Fibroblast of the aortic adventitia (primary cell): ENCODE results near the gene PHGDH. TPM values are rescaled to one million over a fixed set of nuclear protein-coding genes. Genes with fewer than 3 reads are reported as not detected.

ENCODE experiments used
- DNase-seq: peaks from one replicate; pipeline ENCODE4 v3.0.0-alpha.2; 2010; ENCODE audit warnings: low read depth
- H3K4me3 ChIP-seq: 2 replicates; pipeline ENCODE4 v1.5.1; 2011; ENCODE audit warnings: low read depth, mild to moderate bottlenecking, control low read depth, low read length, moderate library complexity
- CTCF ChIP-seq: IDR thresholded peaks from 2 replicates; pipeline ENCODE4 v1.5.1; 2011; ENCODE audit warnings: mild to moderate bottlenecking, low read length, control low read depth, inconsistent platforms; ENCODE audit not compliant: insufficient read depth
- total RNA-seq: library from RNA; depleted of rRNA; stranded (reverse); fragments of >200 nt; gene quantifications from 2 replicates; pipeline ENCODE4 v1.2.3, GENCODE V29; 2012; ENCODE audit warnings: low replicate concordance

Gene PHGDH
- total RNA-seq, 1 donor: 246 TPM

- no peak for TF ChIP-seq CTCF
- H3K4me3 ChIP-seq: no peak overlapping the region
- no peak for DNase-seq
These were observed 7.2 kb downstream of the PHGDH start for GRCh38 chr1:119718972-119719371.

- H3K4me3 ChIP-seq: no peak overlapping the region
- no peak for TF ChIP-seq CTCF
- DNase-seq: no peak
These were observed 9.2 kb downstream of the PHGDH start for GRCh38 chr1:119720866-119721440.

GRCh38 chr1:119721896-119722295 is 10.2 kb downstream of the PHGDH start:
- no peak for TF ChIP-seq CTCF
- DNase-seq: no peak
- H3K4me3 ChIP-seq: no peak overlapping the region

GRCh38 chr1:119724611-119725218 is 13.0 kb downstream of the PHGDH start:
- no peak overlapping the region for H3K4me3 ChIP-seq
- DNase-seq: no peak
- TF ChIP-seq CTCF: no peak

GRCh38 chr1:119725626-119726025 is 13.9 kb downstream of the PHGDH start:
- no peak overlapping the region for H3K4me3 ChIP-seq
- no peak for DNase-seq
- TF ChIP-seq CTCF: no peak

GRCh38 chr1:119727991-119728390 is 16.3 kb downstream of the PHGDH start:
- no peak overlapping the region for H3K4me3 ChIP-seq
- no peak for TF ChIP-seq CTCF
- no peak for DNase-seq

GRCh38 chr1:119729044-119729443 is 17.3 kb downstream of the PHGDH start:
- no peak for TF ChIP-seq CTCF
- no peak for DNase-seq
- H3K4me3 ChIP-seq: no peak overlapping the region
